Astrocyte (in vitro differentiated cells and primary cell): Measurements from ENCODE around the gene HUS1B. TPM values are rescaled to one million over a fixed set of nuclear protein-coding genes. Genes with fewer than 3 reads are reported as not detected.
A peak's percentile ranks its signal among the peaks of the same experiment; 100 is the strongest.

Experiments used
- DNase-seq: peaks from one replicate; pipeline ENCODE4 v3.0.0-alpha.2; 2010; ENCODE audit warnings: low read depth
- FAIRE-seq: peaks from 2 replicates; lab custom pipeline; 2011; peaks lifted over from hg19 to GRCh38; lab: Jason Lieb, UNC
- H2AFZ ChIP-seq: 2 replicates; pipeline ENCODE4 v1.6.0; 2012; ENCODE audit warnings: low read depth, low read length, inconsistent platforms
- H3K27ac ChIP-seq: 2 replicates; pipeline ENCODE4 v1.5.1; 2011; ENCODE audit warnings: low read depth, low read length, inconsistent platforms
- H3K27me3 ChIP-seq: 2 replicates; pipeline ENCODE4 v1.6.0; 2011; ENCODE audit warnings: low read length, inconsistent platforms; ENCODE audit not compliant: insufficient read depth
- H3K36me3 ChIP-seq: 2 replicates; pipeline ENCODE4 v1.5.1; 2011; ENCODE audit warnings: low read length, inconsistent platforms; ENCODE audit not compliant: insufficient read depth
- H3K4me1 ChIP-seq: 2 replicates; pipeline ENCODE4 v1.5.1; 2011; ENCODE audit warnings: low read length, inconsistent platforms; ENCODE audit not compliant: insufficient read depth
- H3K4me2 ChIP-seq: 2 replicates; pipeline ENCODE4 v1.6.0; 2012; ENCODE audit warnings: low read length, inconsistent platforms
- H3K4me3 ChIP-seq: 2 replicates; pipeline ENCODE4 v1.5.1; 2011; ENCODE audit warnings: low read depth, mild to moderate bottlenecking, low read length, inconsistent platforms; ENCODE audit not compliant: insufficient read depth
- H3K79me2 ChIP-seq: 2 replicates; pipeline ENCODE4 v1.6.0; 2012; ENCODE audit warnings: mild to moderate bottlenecking, low read length, inconsistent platforms; ENCODE audit not compliant: insufficient read depth
- H3K9ac ChIP-seq: 2 replicates; pipeline ENCODE4 v1.6.0; 2012; ENCODE audit warnings: mild to moderate bottlenecking, low read length, inconsistent platforms
- H3K9me3 ChIP-seq: 2 replicates; pipeline ENCODE4 v1.5.1; 2012; ENCODE audit warnings: low read depth, mild to moderate bottlenecking, low read length, inconsistent platforms; ENCODE audit not compliant: insufficient read depth
- H4K20me1 ChIP-seq: 2 replicates; pipeline ENCODE4 v1.6.0; 2012; ENCODE audit warnings: low read length, inconsistent platforms; ENCODE audit not compliant: insufficient read depth
- H3K27ac Mint-ChIP-seq: one replicate; pipeline ENCODE4 v1.8.0; 2021; ENCODE audit warnings: mild to moderate bottlenecking, mixed read lengths; ENCODE audit not compliant: unreplicated experiment
- H3K27me3 Mint-ChIP-seq: one replicate; pipeline ENCODE4 v1.8.0; 2021; ENCODE audit warnings: low read depth, mixed read lengths; ENCODE audit not compliant: unreplicated experiment
- H3K36me3 Mint-ChIP-seq: one replicate; pipeline ENCODE4 v1.8.0; 2021; ENCODE audit warnings: low read depth, mixed read lengths; ENCODE audit not compliant: unreplicated experiment
- H3K4me1 Mint-ChIP-seq: one replicate; pipeline ENCODE4 v1.8.0; 2021; ENCODE audit warnings: low read depth, mixed read lengths; ENCODE audit not compliant: unreplicated experiment
- H3K4me3 Mint-ChIP-seq: one replicate; pipeline ENCODE4 v1.8.0; 2021; ENCODE audit warnings: mild to moderate bottlenecking, moderate library complexity, mixed read lengths; ENCODE audit not compliant: unreplicated experiment
- H3K9me3 Mint-ChIP-seq: one replicate; pipeline ENCODE4 v1.8.0; 2021; ENCODE audit warnings: mild to moderate bottlenecking, mixed read lengths; ENCODE audit not compliant: unreplicated experiment
- CTCF ChIP-seq: IDR thresholded peaks from 2 replicates; pipeline ENCODE4 v1.5.1; 2011; ENCODE audit warnings: low read depth, mild to moderate bottlenecking, inconsistent platforms, low read length, moderate library complexity; ENCODE audit not compliant: insufficient read depth
- EZH2 ChIP-seq: IDR thresholded peaks from 2 replicates; pipeline ENCODE4 v1.6.1; 2012; ENCODE audit warnings: mild to moderate bottlenecking, low read length, inconsistent platforms; ENCODE audit not compliant: insufficient read depth
- total RNA-seq: library from RNA; stranded (reverse); gene quantifications from 2 replicates; pipeline ENCODE4 v1.2.1, GENCODE V29; 2021

The HUS1B gene
- total RNA-seq, 1 donor from 2014 or later = 1.6 TPM

- H3K9me3 Mint-ChIP-seq = no peaks in the 10 kb centered on the region
- TF ChIP-seq EZH2 = no peak
- peak; percentile 14 for TF ChIP-seq CTCF
- no peaks in the 10 kb centered on the region for H3K4me1 ChIP-seq
- no peaks in the 10 kb centered on the region for H3K36me3 ChIP-seq
- H3K4me1 Mint-ChIP-seq = peaks cover 22% of the 10 kb centered on the region
- peaks cover 3% of the 10 kb centered on the region for H3K79me2 ChIP-seq
- no peaks in the 10 kb centered on the region for H3K27me3 ChIP-seq
- no peak overlapping the region for H3K4me3 Mint-ChIP-seq
- H3K36me3 Mint-ChIP-seq = peaks cover 14% of the 10 kb centered on the region
- H3K9me3 ChIP-seq = no peaks in the 10 kb centered on the region
- no peak overlapping the region for H3K27ac ChIP-seq
- peak overlapping the region; percentile 90 for H3K27ac Mint-ChIP-seq
- no peak overlapping the region for H3K9ac ChIP-seq
- H3K4me3 ChIP-seq = no peak overlapping the region
- no peak for FAIRE-seq
- H2AFZ ChIP-seq = no peak overlapping the region
- H3K27me3 Mint-ChIP-seq = no peaks in the 10 kb centered on the region
- DNase-seq = peak; percentile 6
- H4K20me1 ChIP-seq = peaks cover 27% of the 10 kb centered on the region
- no peak overlapping the region for H3K4me2 ChIP-seq
Observed at GRCh38 chr6:624979-625378, 31.9 kb downstream of the HUS1B start.

- no peaks in the 10 kb centered on the region for H3K9me3 ChIP-seq
- TF ChIP-seq EZH2 (no peak), CTCF (no peak)
- no peak overlapping the region for H3K27ac ChIP-seq
- peaks cover 27% of the 10 kb centered on the region for H4K20me1 ChIP-seq
- no peaks in the 10 kb centered on the region for H3K27me3 Mint-ChIP-seq
- DNase-seq = no peak
- peaks cover 3% of the 10 kb centered on the region for H3K79me2 ChIP-seq
- peaks cover 11% of the 10 kb centered on the region for H3K36me3 Mint-ChIP-seq
- no peaks in the 10 kb centered on the region for H3K27me3 ChIP-seq
- no peak overlapping the region for H3K9ac ChIP-seq
- H2AFZ ChIP-seq = no peak overlapping the region
- H3K9me3 Mint-ChIP-seq = no peaks in the 10 kb centered on the region
- H3K4me1 Mint-ChIP-seq = peaks cover 21% of the 10 kb centered on the region
- H3K27ac Mint-ChIP-seq = no peak overlapping the region
- no peak for FAIRE-seq
- no peak overlapping the region for H3K4me3 Mint-ChIP-seq
- H3K36me3 ChIP-seq = no peaks in the 10 kb centered on the region
- H3K4me2 ChIP-seq = no peak overlapping the region
- no peaks in the 10 kb centered on the region for H3K4me1 ChIP-seq
- H3K4me3 ChIP-seq = no peak overlapping the region
Observed at GRCh38 chr6:622462-622861, 34.4 kb downstream of the HUS1B start.

- peaks cover 27% of the 10 kb centered on the region for H4K20me1 ChIP-seq
- Mint-ChIP-seq H3K36me3 (peaks cover 11% of the 10 kb centered on the region), H3K9me3 (no peaks in the 10 kb centered on the region), H3K27ac (peak overlapping the region; percentile 63), H3K27me3 (no peaks in the 10 kb centered on the region), H3K4me3 (no peak overlapping the region), H3K4me1 (peaks cover 18% of the 10 kb centered on the region)
- H3K36me3 ChIP-seq = no peaks in the 10 kb centered on the region
- FAIRE-seq = no peak
- no peak for DNase-seq
- H3K9me3 ChIP-seq = no peaks in the 10 kb centered on the region
- no peak overlapping the region for H3K9ac ChIP-seq
- no peaks in the 10 kb centered on the region for H3K27me3 ChIP-seq
- H3K79me2 ChIP-seq = peaks cover 3% of the 10 kb centered on the region
- H3K4me1 ChIP-seq = no peaks in the 10 kb centered on the region
- H2AFZ ChIP-seq = no peak overlapping the region
- H3K27ac ChIP-seq = no peak overlapping the region
- no peak overlapping the region for H3K4me2 ChIP-seq
- no peak overlapping the region for H3K4me3 ChIP-seq
- no peak for TF ChIP-seq EZH2
- TF ChIP-seq CTCF = no peak
Observed at GRCh38 chr6:621931-622330, 35.0 kb downstream of the HUS1B start.
